ENCODE results near the gene AGMO. TPM values are rescaled to one million over a fixed set of nuclear protein-coding genes. Genes with fewer than 3 reads are reported as not detected.
A peak's percentile ranks its signal among the peaks of the same experiment; 100 is the strongest.

Gene AGMO
- total and polyA plus RNA-seq, 2 donors from 2014 or later, result 1.4 to 4.5 TPM

- Histone ChIP-seq H3K9me3 (ENCODE audit: control insufficient read depth in 2 of 3, insufficient read depth in 1 of 3, low read length in 3 of 3) (no peaks in the 10 kb centered on the region), H3K4me1 (ENCODE audit: control insufficient read depth in 2 of 3, insufficient read depth in 2 of 3, low read depth in 1 of 3, low read length in 3 of 3) (peaks cover 0 to 4% (median 0%) of the 10 kb centered on the region in 3 donors), H3K27ac (ENCODE audit: low read depth in 2 of 2, low read length in 2 of 2) (no peak overlapping the region), H3K4me3 (ENCODE audit: low read length in 3 of 3) (no peak overlapping the region), H3K9ac (ENCODE audit: low read length in 3 of 3) (no peak overlapping the region), H3K27me3 (ENCODE audit: control insufficient read depth, insufficient read depth, low read length) (no peaks in the 10 kb centered on the region), H3K36me3 (ENCODE audit: control insufficient read depth in 2 of 3, insufficient read depth in 3 of 3, low read length in 3 of 3) (no peaks in the 10 kb centered on the region)
- DNase-seq (peak in 1 of 5 donors; percentile 3), FAIRE-seq (no peak)
- intact Hi-C loops (cut with DNase I), result no loop called here
- no peak for TF ChIP-seq CTCF (IDR thresholded peaks at IDR 0.05; ENCODE audit: borderline replicate concordance, extremely low read depth, insufficient read depth)
Measured at GRCh38 chr7:15168489-15168888, 393.3 kb downstream of the AGMO start.

- FAIRE-seq, result no peak
Measured at GRCh38 chr7:15167912-15168311, 393.9 kb downstream of the AGMO start.

DNA sequence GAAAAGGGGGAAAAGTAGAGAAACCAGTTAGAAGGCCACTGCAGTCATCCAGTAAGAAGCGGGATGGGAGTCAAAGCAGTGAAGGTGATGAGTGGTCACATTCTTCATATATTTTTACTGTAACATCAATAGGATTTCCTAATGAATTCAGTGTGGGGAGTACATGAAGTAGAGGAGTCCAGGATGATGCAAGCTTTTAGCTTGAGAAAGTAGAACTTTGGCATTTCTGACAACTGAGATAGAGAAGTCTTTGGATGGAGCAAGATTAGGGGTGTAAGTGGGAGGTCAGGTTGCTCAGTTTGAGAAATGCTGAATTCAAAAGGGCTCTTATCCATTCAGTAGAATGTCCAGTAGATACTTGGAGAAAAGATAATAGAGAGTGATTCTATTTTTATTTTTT, 395.2 kb downstream of the AGMO start:
- FAIRE-seq, result no peak

More at GRCh38 chr7:15167912-15168311, 393.9 kb downstream of the AGMO start:
- DNase-seq, result no peak
- no peak overlapping the region for H3K9ac ChIP-seq (ENCODE audit: low read length in 3 of 3)
- H3K4me3 ChIP-seq (ENCODE audit: low read length in 3 of 3), result no peak overlapping the region
- no peak for TF ChIP-seq CTCF (IDR thresholded peaks at IDR 0.05; ENCODE audit: borderline replicate concordance, extremely low read depth, insufficient read depth)
- intact Hi-C loops (cut with DNase I), result no loop called here
- no peaks in the 10 kb centered on the region for H3K36me3 ChIP-seq (ENCODE audit: control insufficient read depth in 2 of 3, insufficient read depth in 3 of 3, low read length in 3 of 3)
- peaks cover 0 to 4% (median 0%) of the 10 kb centered on the region in 3 donors for H3K4me1 ChIP-seq (ENCODE audit: control insufficient read depth in 2 of 3, insufficient read depth in 2 of 3, low read depth in 1 of 3, low read length in 3 of 3)
- H3K27ac ChIP-seq (ENCODE audit: low read depth in 2 of 2, low read length in 2 of 2), result no peak overlapping the region
- no peaks in the 10 kb centered on the region for H3K9me3 ChIP-seq (ENCODE audit: control insufficient read depth in 2 of 3, insufficient read depth in 1 of 3, low read length in 3 of 3)
- H3K27me3 ChIP-seq (ENCODE audit: control insufficient read depth, insufficient read depth, low read length), result no peaks in the 10 kb centered on the region

More for the DNA sequence above, 395.2 kb downstream of the AGMO start:
- peaks cover 0 to 4% (median 0%) of the 10 kb centered on the region in 3 donors for H3K4me1 ChIP-seq (ENCODE audit: control insufficient read depth in 2 of 3, insufficient read depth in 2 of 3, low read depth in 1 of 3, low read length in 3 of 3)
- H3K9ac ChIP-seq (ENCODE audit: low read length in 3 of 3), result no peak overlapping the region
- no peak for TF ChIP-seq CTCF (IDR thresholded peaks at IDR 0.05; ENCODE audit: borderline replicate concordance, extremely low read depth, insufficient read depth)
- no peaks in the 10 kb centered on the region for H3K27me3 ChIP-seq (ENCODE audit: control insufficient read depth, insufficient read depth, low read length)
- DNase-seq, result no peak
- H3K36me3 ChIP-seq (ENCODE audit: control insufficient read depth in 2 of 3, insufficient read depth in 3 of 3, low read length in 3 of 3), result no peaks in the 10 kb centered on the region
- H3K9me3 ChIP-seq (ENCODE audit: control insufficient read depth in 2 of 3, insufficient read depth in 1 of 3, low read length in 3 of 3), result no peaks in the 10 kb centered on the region
- H3K4me3 ChIP-seq (ENCODE audit: low read length in 3 of 3), result no peak overlapping the region
- no peak overlapping the region for H3K27ac ChIP-seq (ENCODE audit: low read depth in 2 of 2, low read length in 2 of 2)
- intact Hi-C loops (cut with DNase I), result no loop called here

Measured in kidney (tissue), 14 donors.